ENCODE results near the gene CTPS2.

GRCh38 chrX:16617382-16617781 lies 95.1 kb downstream of the CTPS2 start:
- TF ChIP-seq CTCF (IDR thresholded peaks at IDR 0.05; ENCODE audit: insufficient read depth, low read depth, low read length) (no peak), EZH2 (IDR thresholded peaks at IDR 0.05; ENCODE audit: insufficient read depth, low read length) (no peak)
